ENCODE measurements around the gene ZFYVE9. TPM values are rescaled to one million over a fixed set of nuclear protein-coding genes. Genes with fewer than 3 reads are reported as not detected.

ZFYVE9 gene
- total and polyA plus RNA-seq, 2 donors (not counting 1 experiment from before 2014, with no cell fraction given): 13.5 to 44.6 TPM

- Histone ChIP-seq H3K4me2 (ENCODE audit: extremely low read depth, insufficient read depth, low read length) (no peak overlapping the region), H3K79me2 (ENCODE audit: control insufficient read depth, insufficient read depth, low read length) (no peaks in the 10 kb centered on the region), H2AFZ (ENCODE audit: low read length) (no peak overlapping the region), H3K27me3 (ENCODE audit: control insufficient read depth, insufficient read depth, low read length) (no peaks in the 10 kb centered on the region), H3K9ac (ENCODE audit: insufficient read depth, low read length) (no peak overlapping the region), H4K20me1 (ENCODE audit: control insufficient read depth, extremely low read depth, insufficient read depth, low read length) (no peaks in the 10 kb centered on the region), H3K4me1 (ENCODE audit: control insufficient read depth, extremely low read depth, insufficient read depth, low read length) (no peaks in the 10 kb centered on the region), H3K4me3 (replicated peaks in 1 of 4; ENCODE audit: control extremely low read depth in 1 of 4, insufficient read depth in 1 of 4, low read depth in 3 of 4, low read length in 4 of 4) (no peak overlapping the region), H3K9me3 (ENCODE audit: control insufficient read depth, insufficient read depth, low read depth, low read length) (no peaks in the 10 kb centered on the region), H3K27ac (ENCODE audit: insufficient read depth, low read length) (no peak overlapping the region), H3K36me3 (ENCODE audit: control insufficient read depth, insufficient read depth, low read length) (no peaks in the 10 kb centered on the region)
- DNase-seq (ENCODE audit: low read depth in 2 of 2): no peak
- no peak for TF ChIP-seq EZH2 (IDR thresholded peaks at IDR 0.05; ENCODE audit: low read length, missing control alignments)
- TF ChIP-seq, protein P1, sequence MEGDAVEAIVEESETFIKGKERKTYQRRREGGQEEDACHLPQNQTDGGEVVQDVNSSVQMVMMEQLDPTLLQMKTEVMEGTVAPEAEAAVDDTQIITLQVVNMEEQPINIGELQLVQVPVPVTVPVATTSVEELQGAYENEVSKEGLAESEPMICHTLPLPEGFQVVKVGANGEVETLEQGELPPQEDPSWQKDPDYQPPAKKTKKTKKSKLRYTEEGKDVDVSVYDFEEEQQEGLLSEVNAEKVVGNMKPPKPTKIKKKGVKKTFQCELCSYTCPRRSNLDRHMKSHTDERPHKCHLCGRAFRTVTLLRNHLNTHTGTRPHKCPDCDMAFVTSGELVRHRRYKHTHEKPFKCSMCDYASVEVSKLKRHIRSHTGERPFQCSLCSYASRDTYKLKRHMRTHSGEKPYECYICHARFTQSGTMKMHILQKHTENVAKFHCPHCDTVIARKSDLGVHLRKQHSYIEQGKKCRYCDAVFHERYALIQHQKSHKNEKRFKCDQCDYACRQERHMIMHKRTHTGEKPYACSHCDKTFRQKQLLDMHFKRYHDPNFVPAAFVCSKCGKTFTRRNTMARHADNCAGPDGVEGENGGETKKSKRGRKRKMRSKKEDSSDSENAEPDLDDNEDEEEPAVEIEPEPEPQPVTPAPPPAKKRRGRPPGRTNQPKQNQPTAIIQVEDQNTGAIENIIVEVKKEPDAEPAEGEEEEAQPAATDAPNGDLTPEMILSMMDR (conservative IDR thresholded peaks at IDR 0.05 in 1 of 2, IDR thresholded peaks at IDR 0.05 in 1 of 2; ENCODE audit: low read depth in 1 of 2, low read length in 2 of 2): no peak
Observed at GRCh38 chr1:52306227-52307006, 164.5 kb downstream of the ZFYVE9 start.

- Histone ChIP-seq H3K36me3 (ENCODE audit: control insufficient read depth, insufficient read depth, low read length) (no peaks in the 10 kb centered on the region), H3K4me1 (ENCODE audit: control insufficient read depth, extremely low read depth, insufficient read depth, low read length) (no peaks in the 10 kb centered on the region), H3K27ac (ENCODE audit: insufficient read depth, low read length) (no peak overlapping the region), H3K9me3 (ENCODE audit: control insufficient read depth, insufficient read depth, low read depth, low read length) (no peaks in the 10 kb centered on the region), H3K9ac (ENCODE audit: insufficient read depth, low read length) (no peak overlapping the region), H2AFZ (ENCODE audit: low read length) (no peak overlapping the region), H3K79me2 (ENCODE audit: control insufficient read depth, insufficient read depth, low read length) (no peaks in the 10 kb centered on the region), H4K20me1 (ENCODE audit: control insufficient read depth, extremely low read depth, insufficient read depth, low read length) (no peaks in the 10 kb centered on the region), H3K4me3 (replicated peaks in 1 of 4; ENCODE audit: control extremely low read depth in 1 of 4, insufficient read depth in 1 of 4, low read depth in 3 of 4, low read length in 4 of 4) (no peak overlapping the region), H3K27me3 (ENCODE audit: control insufficient read depth, insufficient read depth, low read length) (no peaks in the 10 kb centered on the region), H3K4me2 (ENCODE audit: extremely low read depth, insufficient read depth, low read length) (no peak overlapping the region)
- TF ChIP-seq, protein P1 (conservative IDR thresholded peaks at IDR 0.05 in 1 of 2, IDR thresholded peaks at IDR 0.05 in 1 of 2; ENCODE audit: low read depth in 1 of 2, low read length in 2 of 2): no peak
- no peak for TF ChIP-seq EZH2 (IDR thresholded peaks at IDR 0.05; ENCODE audit: low read length, missing control alignments)
- no peak for DNase-seq (ENCODE audit: low read depth in 2 of 2)
Observed at GRCh38 chr1:52321061-52321460, 179.2 kb downstream of the ZFYVE9 start.

GRCh38 chr1:52323731-52324130 lies 181.8 kb downstream of the ZFYVE9 start:
- Histone ChIP-seq H3K9ac (ENCODE audit: insufficient read depth, low read length) (no peak overlapping the region), H3K9me3 (ENCODE audit: control insufficient read depth, insufficient read depth, low read depth, low read length) (no peaks in the 10 kb centered on the region), H3K36me3 (ENCODE audit: control insufficient read depth, insufficient read depth, low read length) (no peaks in the 10 kb centered on the region), H3K27me3 (ENCODE audit: control insufficient read depth, insufficient read depth, low read length) (no peaks in the 10 kb centered on the region), H3K4me1 (ENCODE audit: control insufficient read depth, extremely low read depth, insufficient read depth, low read length) (no peaks in the 10 kb centered on the region), H3K79me2 (ENCODE audit: control insufficient read depth, insufficient read depth, low read length) (no peaks in the 10 kb centered on the region), H4K20me1 (ENCODE audit: control insufficient read depth, extremely low read depth, insufficient read depth, low read length) (no peaks in the 10 kb centered on the region), H3K4me3 (replicated peaks in 1 of 4; ENCODE audit: control extremely low read depth in 1 of 4, insufficient read depth in 1 of 4, low read depth in 3 of 4, low read length in 4 of 4) (no peak overlapping the region), H2AFZ (ENCODE audit: low read length) (no peak overlapping the region), H3K4me2 (ENCODE audit: extremely low read depth, insufficient read depth, low read length) (no peak overlapping the region), H3K27ac (ENCODE audit: insufficient read depth, low read length) (no peak overlapping the region)
- TF ChIP-seq, protein P1 (conservative IDR thresholded peaks at IDR 0.05 in 1 of 2, IDR thresholded peaks at IDR 0.05 in 1 of 2; ENCODE audit: low read depth in 1 of 2, low read length in 2 of 2): no peak
- TF ChIP-seq EZH2 (IDR thresholded peaks at IDR 0.05; ENCODE audit: low read length, missing control alignments): no peak
- no peak for DNase-seq (ENCODE audit: low read depth in 2 of 2)
